ENCODE results near the gene IL2RA. TPM values are rescaled to one million over a fixed set of nuclear protein-coding genes. Genes with fewer than 3 reads are reported as not detected.

Gene IL2RA
- total and polyA plus RNA-seq, 9 of the 15 experiments (the other 6 are each of a cell fraction or from before 2014, with no cell fraction given): 0.95 TPM; not detected in 8

DNA sequence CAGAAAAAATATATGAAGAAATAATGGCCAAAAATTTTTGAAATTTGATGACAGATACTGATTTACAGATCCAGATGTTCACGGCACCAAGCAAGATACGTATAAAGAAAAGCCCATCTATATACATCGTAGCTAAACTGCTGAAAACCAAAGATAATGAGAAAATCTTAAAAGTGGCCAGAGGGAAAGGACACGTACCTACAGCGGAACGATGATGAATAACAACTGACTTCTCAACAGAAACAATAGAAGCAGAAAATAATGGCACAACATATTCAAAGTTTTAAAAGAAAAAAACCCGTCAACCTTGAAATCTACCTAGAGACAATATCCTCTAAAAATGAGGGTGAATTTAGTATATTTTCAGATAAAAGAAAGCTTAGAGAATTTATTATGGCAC lies 31.9 kb downstream of the IL2RA start (continued):
- TF ChIP-seq, protein P1, sequence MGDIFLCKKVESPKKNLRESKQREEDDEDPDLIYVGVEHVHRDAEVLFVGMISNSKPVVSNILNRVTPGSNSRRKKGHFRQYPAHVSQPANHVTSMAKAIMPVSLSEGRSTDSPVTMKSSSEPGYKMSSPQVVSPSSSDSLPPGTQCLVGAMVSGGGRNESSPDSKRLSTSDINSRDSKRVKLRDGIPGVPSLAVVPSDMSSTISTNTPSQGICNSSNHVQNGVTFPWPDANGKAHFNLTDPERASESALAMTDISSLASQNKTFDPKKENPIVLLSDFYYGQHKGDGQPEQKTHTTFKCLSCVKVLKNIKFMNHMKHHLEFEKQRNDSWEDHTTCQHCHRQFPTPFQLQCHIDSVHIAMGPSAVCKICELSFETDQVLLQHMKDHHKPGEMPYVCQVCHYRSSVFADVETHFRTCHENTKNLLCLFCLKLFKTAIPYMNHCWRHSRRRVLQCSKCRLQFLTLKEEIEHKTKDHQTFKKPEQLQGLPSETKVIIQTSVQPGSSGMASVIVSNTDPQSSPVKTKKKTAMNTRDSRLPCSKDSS (IDR thresholded peaks at IDR 0.05; ENCODE audit: low read depth, partially characterized antibody): peak; percentile 79
- TF ChIP-seq NFE2L1 (tag; IDR thresholded peaks at IDR 0.05; ENCODE audit: borderline replicate concordance, low read depth): no peak
- TF ChIP-seq, protein P2, sequence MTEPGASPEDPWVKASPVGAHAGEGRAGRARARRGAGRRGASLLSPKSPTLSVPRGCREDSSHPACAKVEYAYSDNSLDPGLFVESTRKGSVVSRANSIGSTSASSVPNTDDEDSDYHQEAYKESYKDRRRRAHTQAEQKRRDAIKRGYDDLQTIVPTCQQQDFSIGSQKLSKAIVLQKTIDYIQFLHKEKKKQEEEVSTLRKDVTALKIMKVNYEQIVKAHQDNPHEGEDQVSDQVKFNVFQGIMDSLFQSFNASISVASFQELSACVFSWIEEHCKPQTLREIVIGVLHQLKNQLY (CRISPR knock-in tag; conservative IDR thresholded peaks at IDR 0.05): no peak
- TF ChIP-seq CEBPB (tag; IDR thresholded peaks at IDR 0.05): no peak
- TF ChIP-seq, protein P3, sequence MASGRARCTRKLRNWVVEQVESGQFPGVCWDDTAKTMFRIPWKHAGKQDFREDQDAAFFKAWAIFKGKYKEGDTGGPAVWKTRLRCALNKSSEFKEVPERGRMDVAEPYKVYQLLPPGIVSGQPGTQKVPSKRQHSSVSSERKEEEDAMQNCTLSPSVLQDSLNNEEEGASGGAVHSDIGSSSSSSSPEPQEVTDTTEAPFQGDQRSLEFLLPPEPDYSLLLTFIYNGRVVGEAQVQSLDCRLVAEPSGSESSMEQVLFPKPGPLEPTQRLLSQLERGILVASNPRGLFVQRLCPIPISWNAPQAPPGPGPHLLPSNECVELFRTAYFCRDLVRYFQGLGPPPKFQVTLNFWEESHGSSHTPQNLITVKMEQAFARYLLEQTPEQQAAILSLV (tag; IDR thresholded peaks at IDR 0.05): no peak
- TF ChIP-seq FOXM1 (IDR thresholded peaks at IDR 0.05; ENCODE audit: low read depth): no peak
- TF ChIP-seq FOXM1 (CRISPR knock-in tag; IDR thresholded peaks at IDR 0.05; ENCODE audit: low read depth): no peak
- no peak for TF ChIP-seq ZNF695 (CRISPR knock-in tag; IDR thresholded peaks at IDR 0.05)
- TF ChIP-seq ZNF668 (CRISPR knock-in tag; IDR thresholded peaks at IDR 0.05): no peak
- no peak for TF ChIP-seq C11orf30 (IDR thresholded peaks at IDR 0.05; ENCODE audit: low read depth)
- TF ChIP-seq, protein P4, sequence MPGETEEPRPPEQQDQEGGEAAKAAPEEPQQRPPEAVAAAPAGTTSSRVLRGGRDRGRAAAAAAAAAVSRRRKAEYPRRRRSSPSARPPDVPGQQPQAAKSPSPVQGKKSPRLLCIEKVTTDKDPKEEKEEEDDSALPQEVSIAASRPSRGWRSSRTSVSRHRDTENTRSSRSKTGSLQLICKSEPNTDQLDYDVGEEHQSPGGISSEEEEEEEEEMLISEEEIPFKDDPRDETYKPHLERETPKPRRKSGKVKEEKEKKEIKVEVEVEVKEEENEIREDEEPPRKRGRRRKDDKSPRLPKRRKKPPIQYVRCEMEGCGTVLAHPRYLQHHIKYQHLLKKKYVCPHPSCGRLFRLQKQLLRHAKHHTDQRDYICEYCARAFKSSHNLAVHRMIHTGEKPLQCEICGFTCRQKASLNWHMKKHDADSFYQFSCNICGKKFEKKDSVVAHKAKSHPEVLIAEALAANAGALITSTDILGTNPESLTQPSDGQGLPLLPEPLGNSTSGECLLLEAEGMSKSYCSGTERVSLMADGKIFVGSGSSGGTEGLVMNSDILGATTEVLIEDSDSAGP (CRISPR knock-in tag; IDR thresholded peaks at IDR 0.05): no peak
- TF ChIP-seq EWSR1 (IDR thresholded peaks at IDR 0.05; ENCODE audit: borderline replicate concordance, low read depth, partially characterized antibody): no peak
